Amygdala (tissue), 56 donors: Measurements from ENCODE around the gene APOL3.
"Not testable (repeated sequence)": the region's sequence is repeated elsewhere in the genome, so short reads cannot be mapped to it uniquely, and the experiment has no call there.

ENCODE experiments used
- DNase-seq, 56 donors: peaks; one replicate each; lab custom pipeline; 2025; lab: John Stamatoyannopoulos, UW

Gene APOL3

DNA sequence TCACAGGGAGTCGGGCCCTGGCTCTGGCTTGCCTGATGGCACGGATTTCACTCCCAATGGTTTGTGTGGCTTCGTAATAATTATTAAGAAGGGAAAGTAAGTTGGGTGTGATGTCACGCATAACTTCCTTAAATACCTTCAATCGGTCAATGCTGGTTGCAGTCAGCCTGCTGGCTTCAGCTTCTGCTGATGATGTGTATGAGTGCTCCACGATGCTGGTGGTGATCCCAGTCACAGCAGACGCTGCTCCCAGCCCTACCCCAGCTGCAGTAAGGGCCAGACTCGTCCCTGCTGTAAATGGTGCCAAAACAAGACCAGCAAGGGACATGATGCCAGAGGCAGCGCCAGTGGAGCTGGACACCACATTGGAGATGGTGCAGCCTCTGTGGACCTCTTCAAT, 19.1 kb downstream of the APOL3 start:
- DNase-seq: no peak

DNA sequence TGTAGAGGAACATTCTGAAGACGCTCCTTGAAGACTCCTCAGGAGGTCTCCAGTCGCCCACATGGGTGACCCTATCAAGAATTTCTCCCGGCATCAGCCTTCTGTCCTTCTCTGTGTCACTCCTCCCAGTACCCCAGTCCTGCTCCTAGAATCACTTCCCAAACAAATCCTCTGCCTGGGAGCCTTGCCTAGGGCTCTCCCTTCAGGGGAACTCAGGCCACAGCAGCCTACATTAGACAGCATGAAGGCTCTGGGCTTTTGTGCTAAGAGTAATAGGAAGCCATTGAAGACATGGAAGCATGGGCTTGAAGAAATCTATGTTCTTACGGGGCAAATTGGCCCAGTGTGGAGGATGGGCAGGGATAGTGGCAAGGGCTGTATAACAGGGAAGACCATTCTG, 21.8 kb downstream of the APOL3 start:
- DNase-seq: not testable (repeated sequence)

DNA sequence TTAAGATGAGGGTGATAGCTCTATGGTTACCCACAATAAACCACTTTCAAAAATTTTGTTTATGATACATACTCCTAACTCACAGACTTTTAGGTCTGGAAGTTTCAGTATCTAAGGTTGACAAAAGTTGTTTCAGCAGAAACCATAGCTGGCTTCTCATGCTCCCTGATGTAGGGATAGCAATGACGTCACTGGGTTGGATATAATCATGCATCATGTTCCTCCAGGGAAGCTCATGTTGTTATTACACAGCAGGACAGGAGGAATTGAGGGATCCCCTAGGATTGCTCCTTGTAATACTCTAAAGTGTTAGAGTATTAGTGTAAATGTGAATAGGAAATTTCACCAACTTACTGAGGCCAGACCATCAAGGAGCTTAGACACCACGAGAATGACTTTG, 23.6 kb downstream of the APOL3 start:
- no peak for DNase-seq

DNA sequence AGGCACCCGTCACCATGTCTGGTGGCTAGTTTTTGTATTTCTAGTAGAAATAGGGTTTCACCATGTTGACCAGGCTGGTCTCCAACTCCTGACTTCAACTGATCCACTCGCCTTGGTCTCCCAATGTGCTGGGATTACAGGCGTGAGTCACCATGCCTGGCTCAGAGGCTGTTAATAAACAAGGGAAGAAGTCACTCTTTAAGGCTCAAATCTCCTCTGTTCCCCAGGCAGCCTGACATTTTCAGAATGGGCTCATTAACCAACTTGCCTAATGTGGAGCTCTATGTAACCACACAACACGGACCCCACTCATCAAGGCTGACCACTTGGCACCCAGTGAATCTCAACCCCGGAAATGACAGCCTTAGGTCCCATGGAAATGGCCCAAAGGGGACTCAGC, 24.1 kb downstream of the APOL3 start:
- DNase-seq: no peak

DNA sequence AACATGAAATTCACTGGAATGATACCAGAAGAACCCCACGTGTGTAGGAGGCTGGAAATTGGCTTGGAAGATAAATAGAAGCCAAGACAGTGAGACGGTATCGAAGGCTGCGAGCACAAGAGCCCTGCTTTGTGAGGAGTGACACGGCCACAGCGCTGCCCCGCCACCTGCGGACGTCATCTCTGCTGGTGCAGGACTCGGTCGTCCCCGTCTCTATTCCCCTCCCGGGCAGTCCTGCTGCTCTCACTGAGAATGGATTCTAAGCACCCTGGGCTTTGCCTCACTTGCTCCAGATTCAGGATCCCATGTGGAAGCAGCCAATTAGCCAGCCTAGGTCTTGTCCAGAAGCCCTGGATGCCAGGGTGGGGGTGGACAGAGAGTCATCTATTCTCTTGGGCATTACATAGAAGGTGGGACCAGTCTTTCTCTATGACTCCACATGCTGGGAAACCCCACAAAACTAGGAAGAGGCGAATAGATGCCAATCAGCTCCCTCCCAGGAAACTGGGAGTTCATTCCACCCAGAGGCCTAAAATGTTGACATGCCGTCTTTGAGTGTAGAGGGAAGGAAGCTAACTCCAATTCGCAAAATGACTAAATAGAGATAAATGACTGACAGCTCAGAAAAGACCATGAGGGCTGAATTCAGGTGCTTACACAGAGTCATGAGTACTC, 25.1 kb downstream of the APOL3 start:
- no peak for DNase-seq

DNA sequence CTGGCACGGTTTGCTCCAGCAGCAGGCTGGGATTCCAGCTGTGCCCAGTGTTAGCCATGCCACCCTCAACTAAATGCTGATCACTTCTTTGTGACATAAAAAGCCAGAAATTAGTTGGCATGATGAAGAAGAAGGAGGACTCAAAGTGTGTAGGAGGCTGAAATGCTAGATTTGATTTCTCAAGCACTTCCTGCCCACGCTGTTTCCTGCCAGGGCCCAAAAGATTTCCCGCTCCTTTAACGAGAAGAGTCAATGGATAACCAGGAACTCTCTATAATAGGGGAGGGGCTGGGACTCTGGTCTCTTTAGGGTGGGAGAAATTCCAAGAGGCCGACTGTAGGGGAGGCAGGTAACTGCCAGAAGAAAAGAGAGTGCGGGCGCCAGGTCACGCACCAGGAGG, 26.4 kb downstream of the APOL3 start:
- DNase-seq: peak in 3 of 56 donors; percentile 2 to 21 (median 15)

DNA sequence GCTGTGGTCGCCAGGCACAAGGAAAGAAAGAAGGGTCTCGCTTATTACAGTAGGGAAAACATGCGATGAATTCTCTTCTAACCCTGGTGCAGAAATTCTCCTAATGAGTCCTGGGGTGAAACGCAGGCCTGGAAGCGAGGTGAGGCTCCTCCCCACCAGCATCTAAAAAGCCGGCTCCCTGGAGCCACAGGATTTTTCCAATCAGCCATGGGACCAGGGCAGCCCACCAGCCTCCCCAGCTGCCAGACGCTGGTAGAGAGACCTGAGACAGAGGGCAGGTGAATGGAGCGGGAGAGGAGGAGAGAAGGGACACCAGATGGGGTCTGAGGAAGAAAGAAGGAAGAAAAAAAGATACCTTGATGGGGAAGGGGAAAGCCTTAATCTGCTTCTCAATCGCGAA, 28.6 kb downstream of the APOL3 start:
- DNase-seq: no peak

DNA sequence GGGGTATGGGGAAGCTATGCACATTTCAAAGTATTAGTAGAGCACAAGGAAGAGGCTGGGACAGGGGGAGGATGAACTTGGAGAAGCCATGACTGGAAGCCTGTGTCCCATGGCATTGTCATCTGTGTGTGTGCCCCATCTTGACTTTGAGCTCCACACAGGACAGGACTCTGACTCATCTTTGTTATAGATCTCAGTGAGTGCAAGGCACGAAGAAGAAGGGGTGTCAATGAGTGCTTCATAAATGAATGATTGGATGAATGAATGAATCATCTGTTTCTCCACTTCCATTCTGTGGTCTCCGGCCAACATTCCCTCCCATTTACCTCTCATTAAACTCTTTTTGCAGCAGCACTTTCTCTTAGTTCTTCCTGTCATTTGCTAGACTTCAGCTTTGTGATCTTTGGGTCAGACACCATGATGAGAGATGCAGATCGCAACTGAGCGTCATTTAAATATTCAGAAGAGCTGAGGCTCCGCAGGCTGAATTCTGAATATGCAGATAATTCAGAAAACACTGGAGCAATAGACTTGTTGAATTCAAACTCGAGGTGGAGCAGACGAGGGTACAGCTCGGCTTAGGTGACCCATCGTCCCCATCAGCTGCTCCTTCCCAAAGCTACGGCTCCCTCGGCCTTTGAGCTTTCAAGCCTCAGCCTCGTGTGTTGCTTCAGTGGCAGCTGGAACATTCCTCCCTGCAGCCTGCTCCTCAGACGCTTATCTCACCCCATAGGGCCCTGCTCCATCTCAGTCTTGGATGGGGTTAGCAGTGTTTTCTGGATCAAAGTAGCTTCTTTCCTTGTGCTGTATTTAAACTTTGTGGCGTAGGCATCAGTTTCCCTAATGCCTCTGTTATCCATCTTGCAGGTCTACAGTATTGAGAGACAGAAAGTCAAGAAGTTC, 30.8 kb downstream of the APOL3 start:
- no peak for DNase-seq

DNA sequence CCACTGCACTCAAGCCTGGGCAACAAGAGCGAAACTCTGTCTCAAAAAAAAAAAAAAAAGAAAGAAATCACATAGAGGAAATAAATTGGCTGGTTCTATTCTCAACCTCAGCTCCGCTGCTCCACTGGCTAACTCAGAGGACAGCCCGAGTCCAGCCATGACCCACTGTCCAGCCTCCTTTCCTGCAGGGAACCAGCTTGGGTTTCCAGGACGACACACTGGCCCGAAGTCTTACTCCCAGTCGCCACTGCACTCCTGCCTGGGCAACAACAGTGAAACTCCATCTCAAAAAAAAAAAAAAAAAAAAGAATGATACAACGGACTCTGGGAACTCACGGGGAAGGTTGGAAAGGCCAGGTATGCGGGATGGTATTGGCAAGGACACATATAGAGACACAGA, 31.5 kb downstream of the APOL3 start:
- peak in 1 of 56 donors; percentile 16 for DNase-seq

DNA sequence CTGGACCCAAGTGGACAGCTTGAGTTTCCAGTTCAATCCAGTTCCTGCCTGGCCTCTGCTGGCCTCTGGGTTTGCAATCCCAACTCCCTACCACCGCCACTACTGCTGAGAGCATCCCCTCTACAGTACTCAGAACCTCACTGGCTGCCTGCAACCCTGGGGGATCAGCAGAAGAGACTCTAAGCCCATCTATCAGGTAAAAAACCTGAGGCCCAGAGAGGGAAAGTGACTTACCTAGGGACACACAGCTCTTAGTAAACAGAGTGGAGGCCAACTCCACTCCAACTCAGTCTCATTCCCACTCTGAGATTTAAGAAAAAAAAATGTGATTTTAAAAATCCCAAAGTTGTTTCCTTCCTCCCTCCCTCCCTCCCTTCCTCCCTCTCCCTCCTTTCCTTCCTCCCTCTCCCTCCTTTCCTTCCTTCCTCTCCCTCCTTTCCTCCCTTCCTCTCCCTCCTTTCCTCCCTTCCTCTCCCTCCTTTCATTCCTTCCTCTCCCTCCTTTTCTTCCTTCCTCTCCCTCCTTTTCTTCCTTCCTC, 34.5 kb downstream of the APOL3 start:
- DNase-seq: no peak

DNA sequence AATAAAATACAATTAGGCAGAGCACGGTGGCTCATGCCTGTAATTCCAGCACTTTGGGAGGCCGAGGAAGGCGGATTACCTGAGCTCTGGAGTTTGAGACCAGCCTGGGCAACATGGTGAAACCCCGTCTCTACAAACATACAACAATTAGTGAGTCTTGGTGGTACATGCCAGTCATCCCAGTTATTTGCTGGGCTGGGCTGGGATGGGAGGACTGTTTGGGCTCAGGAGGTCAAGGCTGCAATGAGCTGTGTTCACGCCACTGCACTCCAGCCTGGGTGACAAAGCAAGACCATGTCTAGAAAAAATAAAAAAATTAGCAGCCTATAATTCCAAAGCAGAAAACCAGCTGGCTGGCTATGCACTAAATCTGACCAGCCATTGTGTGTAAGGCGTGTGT, 35.1 kb downstream of the APOL3 start:
- no peak for DNase-seq

DNA sequence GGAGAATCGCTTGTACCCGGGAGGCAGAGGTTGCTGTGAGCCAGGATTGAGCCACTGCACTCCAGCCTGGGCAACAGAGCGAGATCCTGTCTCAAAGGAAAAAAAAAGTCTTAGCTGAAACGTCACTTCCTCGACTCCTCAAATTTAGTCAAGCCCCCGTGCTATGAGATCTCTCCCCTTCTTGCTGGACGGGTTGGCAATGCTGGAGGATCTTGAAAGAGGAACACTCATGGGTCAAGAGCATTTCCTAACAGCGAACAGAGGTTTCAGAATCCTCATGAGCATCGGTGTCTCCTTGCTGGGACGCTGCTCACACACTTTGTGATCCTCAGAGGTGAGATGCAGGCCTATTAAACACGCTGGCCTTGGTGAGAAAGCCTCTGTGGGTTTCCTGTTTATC, 35.9 kb downstream of the APOL3 start:
- no peak for DNase-seq

DNA sequence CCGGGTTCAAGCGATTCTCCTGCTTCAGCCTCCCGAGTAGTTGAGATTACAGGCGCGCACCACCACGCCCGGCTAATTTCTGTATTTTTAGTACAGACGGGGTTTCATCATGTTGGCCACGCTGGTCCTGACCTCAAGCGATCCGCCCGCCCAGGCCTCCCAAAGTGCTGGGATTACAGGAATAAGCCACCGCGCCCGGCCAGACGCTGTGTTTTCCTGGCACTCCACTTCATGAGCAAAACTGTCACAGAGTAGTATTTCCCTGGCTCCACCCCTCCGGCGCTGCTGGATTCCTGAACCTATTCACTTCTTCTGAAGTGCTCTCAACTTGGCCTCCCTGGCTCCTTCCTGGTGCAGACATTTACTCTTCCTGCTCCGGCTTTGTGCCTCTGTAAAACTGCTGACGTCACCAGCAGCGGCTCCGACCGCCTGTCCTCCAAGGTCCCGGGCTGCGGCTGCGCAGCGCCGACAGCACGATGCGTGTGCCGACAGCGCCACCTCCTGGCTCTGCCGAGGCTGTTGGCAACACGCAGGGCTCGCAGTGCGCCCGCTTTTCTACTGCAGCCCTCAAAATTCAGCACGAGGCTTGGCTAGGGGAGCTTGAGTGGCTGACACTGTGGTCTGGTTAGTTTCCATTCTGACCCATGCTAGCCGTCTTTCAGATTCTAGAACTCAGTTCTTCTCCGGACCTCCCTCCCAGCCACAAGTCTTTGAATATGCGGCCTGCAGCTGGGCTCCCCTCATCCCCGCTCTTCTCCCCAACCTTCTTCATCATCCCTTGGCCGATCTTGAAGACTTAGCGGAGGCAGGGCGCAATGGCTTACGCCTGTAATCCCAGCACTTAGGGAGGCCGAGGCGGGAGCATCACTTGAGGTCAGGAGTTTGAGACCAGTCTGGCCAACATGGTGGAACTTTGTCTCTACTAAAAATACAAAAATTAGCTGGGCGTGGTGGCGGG, 36.6 kb downstream of the APOL3 start:
- peak; percentile 45 to 92 (median 84) for DNase-seq

DNA sequence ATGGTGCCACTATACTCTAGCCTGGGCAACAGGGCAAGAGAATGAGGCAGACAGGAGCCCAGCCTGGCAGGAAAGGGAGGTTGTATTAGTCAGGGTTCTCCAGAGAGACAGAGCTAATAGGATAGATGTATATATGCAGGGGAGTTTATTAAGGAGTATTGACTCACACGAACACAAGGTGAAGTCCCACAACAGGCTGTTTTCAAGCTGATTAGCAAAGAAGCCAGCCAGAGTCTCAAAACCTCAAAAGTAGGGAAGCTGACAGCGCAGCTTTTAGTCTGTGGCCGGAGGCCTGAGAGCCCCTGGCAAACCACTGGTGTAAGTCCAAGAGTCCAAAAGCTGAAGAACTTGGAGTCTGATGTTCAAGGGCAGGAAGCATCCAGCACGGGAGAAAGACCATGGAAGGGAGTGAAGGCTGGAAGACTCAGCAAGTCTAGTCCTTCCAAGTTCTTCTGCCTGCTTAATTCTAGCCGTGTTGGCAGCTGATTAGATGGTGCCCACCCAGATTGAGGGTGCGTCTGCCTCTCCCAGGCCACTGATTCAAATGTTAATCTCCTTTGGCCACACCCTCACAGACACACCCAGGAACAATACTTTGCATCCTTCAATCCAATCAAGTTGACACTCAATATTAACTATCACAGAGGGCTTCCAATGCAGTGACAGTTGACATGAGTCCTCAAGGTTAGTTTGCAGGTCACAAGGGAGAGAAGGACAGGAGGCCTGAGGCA, 39.8 kb downstream of the APOL3 start:
- not testable (repeated sequence) for DNase-seq

DNA sequence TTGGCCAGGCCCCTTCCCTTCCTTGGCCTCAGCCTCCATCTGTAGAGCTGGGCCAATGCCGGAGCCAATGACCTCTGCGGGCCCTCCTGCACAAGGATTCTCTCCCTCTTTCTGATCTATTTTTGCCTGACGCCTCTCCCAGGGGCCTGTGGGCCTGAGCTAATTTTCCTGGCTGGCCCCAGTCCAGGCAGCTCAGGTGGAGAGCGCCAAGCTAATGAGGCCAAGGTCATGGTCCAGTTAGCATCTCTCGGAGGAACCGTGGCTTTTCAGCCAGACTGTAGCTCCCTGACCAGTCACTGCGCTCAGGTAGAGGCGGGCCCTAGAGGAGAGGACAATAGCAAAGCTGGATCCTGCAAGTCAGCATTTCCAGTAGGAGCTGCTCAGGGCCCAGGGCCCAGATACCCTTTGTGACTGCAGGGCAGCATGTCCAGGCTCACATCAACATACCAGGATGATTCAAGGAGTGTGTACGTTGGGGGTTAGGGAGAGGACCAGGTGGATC, 43.5 kb downstream of the APOL3 start:
- DNase-seq: no peak

DNA sequence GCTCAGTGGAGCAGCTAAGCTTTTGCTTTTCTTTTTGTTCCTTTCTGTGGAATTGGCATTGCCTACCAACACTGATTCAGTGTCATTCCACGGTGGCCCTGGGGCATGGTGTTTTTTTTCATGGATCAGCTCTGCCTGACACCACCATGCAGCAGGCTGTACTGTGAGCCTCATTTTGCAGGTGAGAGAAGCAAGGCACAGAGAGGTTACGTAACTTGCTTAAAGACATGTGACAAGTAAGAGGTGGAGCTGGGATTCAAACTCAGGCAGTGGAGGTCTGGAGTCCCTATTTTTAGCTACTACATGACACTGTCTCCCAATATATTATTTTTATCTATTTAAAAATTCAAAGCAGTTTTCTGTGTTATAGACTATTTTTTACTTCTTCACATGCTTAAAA, 44.4 kb downstream of the APOL3 start:
- DNase-seq: no peak

DNA sequence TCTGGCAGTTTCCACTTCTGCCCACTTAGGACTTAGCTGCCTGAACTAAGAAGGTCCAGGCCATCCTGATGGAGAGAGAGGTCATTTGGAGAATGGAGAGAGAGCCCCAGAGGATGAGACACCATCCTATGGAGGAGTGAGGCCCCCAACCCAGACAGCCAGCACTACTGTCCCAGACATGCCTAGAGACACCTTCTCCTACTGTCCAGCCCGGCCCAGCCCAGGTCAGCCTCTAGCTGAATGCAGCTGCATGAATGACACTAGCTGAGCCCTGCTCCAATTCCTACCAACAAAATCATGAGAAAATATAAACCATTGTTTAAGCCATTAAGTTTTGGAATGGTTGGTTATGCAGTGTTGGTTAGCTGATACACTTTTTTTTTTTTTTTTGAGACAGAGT, 47.4 kb downstream of the APOL3 start:
- no peak for DNase-seq

DNA sequence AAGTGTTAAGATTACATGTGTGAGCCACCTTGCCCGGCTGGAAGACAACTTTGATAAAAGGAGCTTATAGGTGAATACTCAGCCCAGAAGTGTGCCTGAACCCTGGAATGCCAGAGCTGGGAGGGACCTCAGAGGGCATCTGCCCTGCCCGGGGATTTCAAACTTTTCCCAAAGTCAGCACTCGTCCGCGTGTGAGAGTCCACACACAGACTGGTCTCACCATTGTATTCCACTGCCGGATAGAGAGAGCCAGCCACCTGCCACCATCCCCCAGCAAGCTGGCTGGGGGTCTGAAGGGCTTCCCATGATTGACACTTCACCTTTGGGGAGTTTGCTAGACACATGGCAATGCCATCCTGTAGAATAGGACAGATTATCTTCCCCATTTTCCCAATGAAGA, 49.2 kb downstream of the APOL3 start:
- DNase-seq: no peak

DNA sequence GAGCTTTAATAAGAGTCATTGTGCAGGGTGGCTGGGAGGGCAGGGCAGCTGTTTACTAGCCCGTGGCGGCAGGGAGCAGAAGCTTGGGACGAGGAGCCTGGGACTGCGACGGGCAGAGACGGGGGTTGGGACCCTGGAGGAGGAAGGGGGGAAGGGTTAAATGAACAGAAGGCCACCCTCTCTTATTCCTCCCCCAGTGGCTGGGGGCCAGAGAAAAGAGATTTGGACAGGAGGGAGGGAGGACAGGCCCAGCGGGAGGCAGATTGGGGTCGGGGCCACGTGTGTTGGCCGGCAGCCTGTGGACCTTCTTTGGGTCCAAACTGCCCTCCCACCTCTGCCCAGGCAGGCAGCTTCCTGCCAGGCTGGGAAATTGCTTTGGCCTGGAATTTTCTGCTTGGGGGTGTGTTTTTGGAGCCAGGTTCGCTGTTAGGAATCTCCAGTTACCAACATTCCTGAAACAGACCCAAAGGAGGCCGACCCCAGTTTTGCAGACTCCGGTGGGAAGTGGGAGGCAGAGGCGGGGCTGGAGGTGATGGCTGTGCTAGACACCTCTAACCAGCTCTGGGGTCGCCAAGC, 50.2 kb downstream of the APOL3 start:
- DNase-seq: no peak
